Neural cell (in vitro differentiated cells): ENCODE measurements around the gene MED13L. TPM values are rescaled to one million over a fixed set of nuclear protein-coding genes. Genes with fewer than 3 reads are reported as not detected.

ENCODE experiments used
- H2AFZ ChIP-seq: fragments of 200-600, 300-800 bp; sonication (generic), shearing (Covaris generic); 2 replicates; pipeline ENCODE4 v1.6.0; 2014; ENCODE audit warnings: low read depth, mild to moderate bottlenecking, antibody characterized with exemption, low read length, moderate library complexity
- H3F3A ChIP-seq: fragments of 200-600 bp; shearing (Covaris generic); 2 replicates; pipeline ENCODE4 v1.6.1; 2016; ENCODE audit warnings: mild to moderate bottlenecking, moderate library complexity, mixed read lengths, antibody characterized with exemption, low read length; ENCODE audit not compliant: insufficient read depth, poor library complexity, severe bottlenecking
- H3K27ac ChIP-seq: fragments of 200-600, 300-800 bp; sonication (generic), shearing (Covaris generic); 2 replicates; pipeline ENCODE4 v1.5.1; 2014; ENCODE audit warnings: mild to moderate bottlenecking, low read length, moderate library complexity
- H3K27me3 ChIP-seq: fragments of 300-800, 200-600 bp; sonication (generic), shearing (Covaris generic); 2 replicates; pipeline ENCODE4 v1.6.0; 2014; ENCODE audit warnings: mild to moderate bottlenecking, low read depth, low read length, moderate library complexity; ENCODE audit not compliant: insufficient read depth
- H3K36me3 ChIP-seq: fragments of 300-800, 200-600 bp; sonication (generic), shearing (Covaris generic); 2 replicates; pipeline ENCODE4 v1.5.1; 2014; ENCODE audit warnings: mild to moderate bottlenecking, antibody characterized with exemption, low read length, moderate library complexity; ENCODE audit not compliant: insufficient read depth
- H3K4me2 ChIP-seq: fragments of 300-800, 200-600 bp; sonication (generic), shearing (Covaris generic); 2 replicates; pipeline ENCODE4 v1.6.0; 2014; ENCODE audit warnings: mild to moderate bottlenecking, low read length
- H3K4me3 ChIP-seq: fragments of 300-800, 200-600 bp; sonication (generic), shearing (Covaris generic); 2 replicates; pipeline ENCODE4 v1.5.1; 2014; ENCODE audit warnings: mild to moderate bottlenecking, low read length, moderate library complexity
- H3K79me2 ChIP-seq: fragments of 200-600 bp; shearing (Covaris generic); replicated peaks from 2 replicates; pipeline ENCODE4 v1.6.0; 2014; ENCODE audit warnings: mild to moderate bottlenecking, low read length, moderate library complexity; ENCODE audit not compliant: insufficient read depth
- H3K9ac ChIP-seq: fragments of 300-800, 200-600 bp; sonication (generic), shearing (Covaris generic); 2 replicates; pipeline ENCODE4 v1.6.1; 2016; ENCODE audit warnings: mild to moderate bottlenecking, low read length, mixed read lengths
- H3K9me2 ChIP-seq: fragments of 200-600 bp; shearing (Covaris generic); 2 replicates; pipeline ENCODE4 v1.6.1; 2016; ENCODE audit warnings: mild to moderate bottlenecking, low read length, mixed read lengths; ENCODE audit not compliant: insufficient read depth
- H3K9me3 ChIP-seq: fragments of 200-600, 300-800 bp; sonication (generic), shearing (Covaris generic); 2 replicates; pipeline ENCODE4 v1.6.1; 2016; ENCODE audit warnings: mild to moderate bottlenecking, mixed run types, low read length, moderate library complexity, mixed read lengths
- H4K20me1 ChIP-seq: fragments of 200-600 bp; shearing (Covaris generic); 2 replicates; pipeline ENCODE4 v1.6.1; 2016; ENCODE audit warnings: mild to moderate bottlenecking, mixed run types; ENCODE audit not compliant: insufficient read depth
- EP300 ChIP-seq: fragments of 450-650 bp; conservative IDR thresholded peaks from 2 replicates; pipeline ENCODE4 v1.6.1; 2014; ENCODE audit warnings: antibody characterized with exemption, mild to moderate bottlenecking, moderate library complexity; ENCODE audit not compliant: poor library complexity, severe bottlenecking
- EZH2 ChIP-seq: fragments of 200-600, 300-800 bp; shearing (Covaris generic), sonication (generic); IDR thresholded peaks from 2 replicates; pipeline ENCODE4 v1.6.1; 2014; ENCODE audit warnings: antibody characterized with exemption, low read length, borderline replicate concordance, mild to moderate bottlenecking; ENCODE audit not compliant: insufficient read depth, poor library complexity, severe bottlenecking
- MXI1 ChIP-seq: fragments of 450-650 bp; conservative IDR thresholded peaks from 2 replicates; pipeline ENCODE4 v1.6.1; 2014; ENCODE audit warnings: antibody characterized with exemption, mild to moderate bottlenecking; ENCODE audit not compliant: poor library complexity, severe bottlenecking
- POLR2AphosphoS5 ChIP-seq: IDR thresholded peaks from 2 replicates; pipeline ENCODE4 v1.6.1; 2012
- RAD21 ChIP-seq: fragments of 450-650 bp; conservative IDR thresholded peaks from 2 replicates; pipeline ENCODE4 v1.6.1; 2014; ENCODE audit warnings: antibody characterized with exemption, mild to moderate bottlenecking, moderate library complexity
- REST ChIP-seq: IDR thresholded peaks from 2 replicates; pipeline ENCODE4 v1.6.1; 2012; ENCODE audit warnings: borderline replicate concordance
- SMC3 ChIP-seq: fragments of 450-650 bp; conservative IDR thresholded peaks from 2 replicates; pipeline ENCODE4 v1.6.1; 2014; ENCODE audit warnings: antibody characterized with exemption, mild to moderate bottlenecking, moderate library complexity; ENCODE audit not compliant: poor library complexity
- TAF1 ChIP-seq: IDR thresholded peaks from 2 replicates; pipeline ENCODE4 v1.6.1; 2012; ENCODE audit warnings: low read depth
- polyA plus RNA-seq: library from polyadenylated mRNA; depleted of rRNA; stranded (reverse); fragments of >200 nt; gene quantifications from 2 replicates; pipeline ENCODE4 v1.2.3, GENCODE V29; 2014
- TF ChIP-seq, protein P1 (sequence below): fragments of 450-650 bp; IDR thresholded peaks from 2 replicates; pipeline ENCODE4 v1.5.1; 2014; ENCODE audit warnings: antibody characterized with exemption, mild to moderate bottlenecking, moderate library complexity; ENCODE audit not compliant: poor library complexity, severe bottlenecking

The MED13L gene
- polyA plus RNA-seq, 1 donor from 2014 or later, result 38.9 TPM

DNA sequence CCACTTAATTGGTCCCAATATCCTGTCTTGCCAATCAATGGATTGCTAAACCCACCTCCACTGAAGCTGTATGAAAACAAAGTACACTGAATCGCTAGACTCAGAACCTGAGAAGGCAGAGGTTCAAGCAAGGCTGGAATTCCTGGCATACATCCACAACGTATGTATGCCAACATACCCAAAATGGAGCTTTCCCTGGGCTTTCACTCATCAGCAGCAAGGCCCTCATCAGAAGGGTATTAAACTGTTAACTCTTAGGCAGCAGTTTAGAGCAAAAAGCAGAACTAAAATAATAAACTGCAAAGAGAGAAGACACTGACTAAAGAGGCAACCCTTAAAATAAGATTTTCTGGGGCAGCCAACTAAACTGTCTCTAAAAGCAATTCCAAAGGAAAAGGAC lies 13.6 kb downstream of the MED13L start:
- no peak overlapping the region for H3K27ac ChIP-seq
- H3K9me3 ChIP-seq, result no peaks in the 10 kb centered on the region
- no peak for TF ChIP-seq MXI1
- TF ChIP-seq, protein P1, sequence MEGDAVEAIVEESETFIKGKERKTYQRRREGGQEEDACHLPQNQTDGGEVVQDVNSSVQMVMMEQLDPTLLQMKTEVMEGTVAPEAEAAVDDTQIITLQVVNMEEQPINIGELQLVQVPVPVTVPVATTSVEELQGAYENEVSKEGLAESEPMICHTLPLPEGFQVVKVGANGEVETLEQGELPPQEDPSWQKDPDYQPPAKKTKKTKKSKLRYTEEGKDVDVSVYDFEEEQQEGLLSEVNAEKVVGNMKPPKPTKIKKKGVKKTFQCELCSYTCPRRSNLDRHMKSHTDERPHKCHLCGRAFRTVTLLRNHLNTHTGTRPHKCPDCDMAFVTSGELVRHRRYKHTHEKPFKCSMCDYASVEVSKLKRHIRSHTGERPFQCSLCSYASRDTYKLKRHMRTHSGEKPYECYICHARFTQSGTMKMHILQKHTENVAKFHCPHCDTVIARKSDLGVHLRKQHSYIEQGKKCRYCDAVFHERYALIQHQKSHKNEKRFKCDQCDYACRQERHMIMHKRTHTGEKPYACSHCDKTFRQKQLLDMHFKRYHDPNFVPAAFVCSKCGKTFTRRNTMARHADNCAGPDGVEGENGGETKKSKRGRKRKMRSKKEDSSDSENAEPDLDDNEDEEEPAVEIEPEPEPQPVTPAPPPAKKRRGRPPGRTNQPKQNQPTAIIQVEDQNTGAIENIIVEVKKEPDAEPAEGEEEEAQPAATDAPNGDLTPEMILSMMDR, result no peak
- no peak for TF ChIP-seq RAD21
- no peak for TF ChIP-seq REST
- no peak for TF ChIP-seq POLR2AphosphoS5
- TF ChIP-seq SMC3, result no peak
- no peak for TF ChIP-seq EZH2
- TF ChIP-seq EP300, result no peak
- TF ChIP-seq TAF1, result no peak
- H3K9ac ChIP-seq, result no peak overlapping the region
- no peaks in the 10 kb centered on the region for H3K36me3 ChIP-seq
- H2AFZ ChIP-seq, result no peak overlapping the region
- no peak overlapping the region for H3K4me2 ChIP-seq
- H3K79me2 ChIP-seq, result peaks cover 92% of the 10 kb centered on the region
- no peaks in the 10 kb centered on the region for H3K9me2 ChIP-seq
- H3K27me3 ChIP-seq, result no peaks in the 10 kb centered on the region
- H3F3A ChIP-seq, result no peaks in the 10 kb centered on the region
- H3K4me3 ChIP-seq, result no peak overlapping the region
- H4K20me1 ChIP-seq, result peaks cover 6% of the 10 kb centered on the region

DNA sequence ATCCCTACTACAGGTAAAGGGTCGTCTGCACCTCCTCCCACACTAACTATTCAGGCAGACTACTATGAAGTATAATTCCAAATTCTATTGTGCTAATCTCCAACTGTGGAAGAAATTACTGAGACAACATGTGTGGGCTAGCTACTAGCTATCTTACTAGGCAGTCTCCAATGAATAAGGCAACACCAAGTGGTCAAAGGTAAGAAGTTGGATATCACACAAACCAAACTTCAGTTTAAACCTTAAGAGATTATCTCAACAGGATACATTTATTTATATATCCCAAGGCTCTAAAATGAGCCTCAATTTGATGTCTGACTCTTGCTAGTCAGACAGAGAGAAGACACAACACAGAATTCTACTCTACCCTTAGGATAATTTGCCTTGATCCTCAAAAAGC lies 14.1 kb downstream of the MED13L start:
- no peak overlapping the region for H3K9ac ChIP-seq
- peaks cover 6% of the 10 kb centered on the region for H4K20me1 ChIP-seq
- no peak overlapping the region for H3K4me3 ChIP-seq
- no peak overlapping the region for H2AFZ ChIP-seq
- H3K79me2 ChIP-seq, result peaks cover 90% of the 10 kb centered on the region
- no peaks in the 10 kb centered on the region for H3K36me3 ChIP-seq
- H3K27ac ChIP-seq, result no peak overlapping the region
- H3K4me2 ChIP-seq, result no peak overlapping the region
- H3K27me3 ChIP-seq, result no peaks in the 10 kb centered on the region
- H3K9me2 ChIP-seq, result no peaks in the 10 kb centered on the region
- H3F3A ChIP-seq, result no peaks in the 10 kb centered on the region
- no peaks in the 10 kb centered on the region for H3K9me3 ChIP-seq
- no peak for TF ChIP-seq REST
- TF ChIP-seq SMC3, result no peak
- TF ChIP-seq TAF1, result no peak
- no peak for TF ChIP-seq RAD21
- no peak for TF ChIP-seq EP300
